GM19035 (cell line): Measurements from ENCODE around the gene TIMM44.
"Not testable (repeated sequence)": the region's sequence is repeated elsewhere in the genome, so short reads cannot be mapped to it uniquely, and the experiment has no call there.

Experiments
- ATAC-seq: cut with Tn5 transposase; IDR thresholded peaks from one replicate; pipeline ENCODE4 v1.9.1; 2021; ENCODE audit not compliant: unreplicated experiment

TIMM44 gene

DNA sequence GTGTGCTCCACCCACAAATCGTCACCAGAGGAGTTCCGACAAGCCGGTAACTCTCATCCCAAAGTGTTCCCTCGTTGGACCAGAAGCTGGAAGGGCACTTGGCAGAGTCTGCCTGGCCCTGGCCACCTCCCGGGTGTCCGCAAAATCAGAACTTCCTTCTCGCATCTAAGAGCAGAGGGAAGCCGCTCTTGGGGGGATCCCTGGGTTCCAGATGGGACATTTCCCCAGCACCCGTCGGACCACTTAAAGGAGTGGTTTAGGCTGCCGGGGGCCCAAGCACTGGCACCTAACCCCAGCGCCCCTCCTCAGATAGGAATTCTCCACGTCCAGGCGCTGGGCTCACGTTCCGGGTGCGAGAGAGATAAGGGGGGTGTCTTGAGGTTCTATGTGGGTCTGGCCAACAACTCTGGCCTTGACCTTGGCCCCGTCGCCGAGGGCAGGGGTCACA lies 40.6 kb downstream of the TIMM44 start:
- ATAC-seq = no peak

DNA sequence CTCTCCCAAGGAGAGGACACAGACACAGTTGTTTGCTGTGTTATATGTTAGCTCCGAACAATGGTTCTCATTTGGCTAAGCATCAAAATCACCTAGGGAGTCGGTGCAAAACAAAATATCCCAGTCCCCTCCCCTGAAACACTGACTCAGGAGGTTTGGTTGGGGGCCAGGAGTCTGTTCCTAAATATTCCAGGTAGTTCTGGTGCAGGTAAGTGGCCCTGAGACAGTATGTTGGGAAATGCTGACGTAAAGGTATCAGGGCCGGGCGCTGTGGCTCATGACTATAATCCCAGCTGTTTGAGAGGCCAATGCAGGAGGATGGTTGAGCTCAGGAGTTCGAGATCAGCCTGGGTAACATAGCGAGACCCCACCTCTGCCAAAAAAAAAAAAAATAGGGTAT lies 42.1 kb downstream of the TIMM44 start:
- ATAC-seq = no peak

DNA sequence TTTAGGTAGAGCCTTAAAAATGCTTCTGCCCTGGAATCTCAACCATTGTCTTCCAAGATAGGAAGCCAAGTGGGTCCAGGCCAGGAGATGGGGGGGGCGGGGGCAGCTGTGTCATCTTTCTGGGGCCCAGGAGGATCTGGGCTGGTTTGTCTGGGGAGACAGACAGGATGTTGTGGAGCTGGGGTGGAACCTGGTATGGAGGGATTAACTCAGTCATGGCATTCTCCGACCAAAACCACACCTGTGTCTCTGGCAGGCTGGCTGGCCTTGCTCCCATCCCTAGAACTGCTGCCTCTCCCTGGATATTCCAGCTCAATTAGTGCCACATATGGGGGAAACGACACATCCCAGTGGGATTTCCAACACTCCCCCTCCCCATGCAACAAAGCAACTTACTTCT lies 42.5 kb downstream of the TIMM44 start:
- ATAC-seq = no peak

DNA sequence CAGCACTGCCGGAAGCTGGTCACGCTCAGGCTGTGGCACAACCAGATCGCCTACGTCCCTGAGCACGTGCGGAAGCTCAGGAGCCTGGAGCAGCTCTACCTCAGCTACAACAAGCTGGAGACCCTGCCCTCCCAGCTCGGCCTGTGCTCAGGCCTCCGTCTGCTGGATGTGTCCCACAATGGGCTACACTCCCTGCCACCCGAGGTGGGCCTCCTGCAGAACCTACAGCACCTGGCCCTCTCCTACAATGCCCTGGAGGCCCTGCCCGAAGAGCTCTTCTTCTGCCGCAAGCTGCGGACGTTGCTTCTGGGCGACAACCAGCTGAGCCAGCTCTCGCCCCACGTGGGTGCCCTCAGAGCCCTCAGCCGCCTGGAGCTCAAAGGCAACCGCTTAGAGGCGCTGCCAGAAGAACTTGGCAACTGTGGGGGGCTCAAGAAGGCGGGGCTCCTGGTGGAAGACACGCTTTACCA lies 43.0 kb downstream of the TIMM44 start:
- no peak for ATAC-seq

DNA sequence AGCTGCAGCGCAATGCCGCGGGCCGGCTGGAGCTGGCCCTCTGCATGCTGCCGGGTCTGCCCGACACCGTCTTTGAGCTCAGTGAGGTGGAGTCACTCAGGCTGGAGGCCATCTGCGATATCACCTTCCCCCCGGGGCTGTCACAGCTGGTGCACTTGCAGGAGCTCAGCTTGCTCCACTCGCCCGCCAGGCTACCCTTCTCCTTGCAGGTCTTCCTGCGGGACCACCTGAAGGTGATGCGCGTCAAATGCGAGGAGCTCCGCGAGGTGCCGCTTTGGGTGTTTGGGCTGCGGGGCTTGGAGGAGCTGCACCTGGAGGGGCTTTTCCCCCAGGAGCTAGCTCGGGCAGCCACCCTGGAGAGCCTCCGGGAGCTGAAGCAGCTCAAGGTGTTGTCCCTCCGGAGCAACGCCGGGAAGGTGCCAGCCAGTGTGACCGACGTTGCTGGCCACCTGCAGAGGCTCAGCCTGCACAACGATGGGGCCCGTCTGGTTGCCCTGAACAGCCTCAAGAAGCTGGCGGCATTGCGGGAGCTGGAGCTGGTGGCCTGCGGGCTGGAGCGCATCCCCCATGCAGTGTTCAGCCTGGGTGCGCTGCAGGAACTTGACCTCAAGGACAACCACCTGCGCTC lies 43.6 kb downstream of the TIMM44 start:
- no peak for ATAC-seq

DNA sequence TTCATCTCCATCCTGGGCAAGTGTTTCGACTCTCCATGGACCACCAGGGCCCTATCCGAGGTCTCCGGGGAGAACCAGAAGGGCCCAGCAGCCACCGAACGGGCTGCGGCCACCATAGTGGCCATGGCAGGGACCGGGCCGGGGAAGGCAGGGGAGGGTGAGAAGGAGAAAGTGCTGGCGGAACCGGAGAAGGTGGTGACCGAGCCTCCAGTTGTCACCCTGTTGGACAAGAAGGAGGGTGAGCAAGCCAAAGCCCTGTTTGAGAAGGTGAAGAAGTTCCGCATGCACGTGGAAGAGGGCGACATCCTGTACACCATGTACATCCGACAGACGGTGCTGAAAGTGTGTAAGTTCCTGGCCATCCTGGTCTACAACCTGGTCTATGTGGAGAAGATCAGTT lies 44.5 kb downstream of the TIMM44 start:
- ATAC-seq = no peak

DNA sequence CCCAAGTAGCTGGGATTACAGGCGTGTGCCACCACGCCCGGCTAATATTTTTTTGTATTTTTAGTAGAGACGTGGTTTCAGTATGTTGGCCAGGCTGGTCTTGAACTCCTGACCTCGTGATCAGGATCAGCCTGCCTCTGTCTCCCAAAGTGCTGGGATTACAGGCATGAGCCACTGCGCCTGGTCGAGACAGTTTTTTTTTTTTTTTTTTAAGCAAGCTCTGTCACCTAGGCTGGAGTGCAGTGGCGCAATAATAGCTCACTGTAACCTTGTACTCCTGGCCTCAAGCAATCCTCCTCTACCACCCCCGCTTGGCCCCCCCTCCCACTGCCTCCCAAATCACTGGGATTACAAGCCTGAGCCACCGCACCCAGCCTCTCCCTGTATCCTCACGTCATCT lies 46.2 kb downstream of the TIMM44 start:
- ATAC-seq = no peak

DNA sequence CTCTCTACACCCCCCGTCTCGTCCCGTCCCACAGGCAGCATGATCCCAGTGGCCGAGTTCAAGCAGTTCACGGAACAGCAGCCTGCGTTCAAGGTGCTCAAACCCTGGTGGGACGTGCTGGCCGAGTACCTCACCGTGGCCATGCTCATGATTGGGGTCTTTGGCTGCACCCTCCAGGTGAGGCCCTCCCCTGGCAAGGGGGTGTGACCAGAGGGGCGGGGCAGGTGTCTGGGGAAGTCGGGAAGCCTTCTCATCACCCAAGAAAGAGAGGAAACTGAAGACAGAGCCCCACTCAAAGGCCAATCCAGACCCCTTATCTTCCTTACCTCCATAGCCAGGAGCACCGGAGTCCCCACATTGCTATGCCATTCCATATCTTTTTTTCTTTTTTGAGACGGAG lies 47.9 kb downstream of the TIMM44 start:
- ATAC-seq = no peak

DNA sequence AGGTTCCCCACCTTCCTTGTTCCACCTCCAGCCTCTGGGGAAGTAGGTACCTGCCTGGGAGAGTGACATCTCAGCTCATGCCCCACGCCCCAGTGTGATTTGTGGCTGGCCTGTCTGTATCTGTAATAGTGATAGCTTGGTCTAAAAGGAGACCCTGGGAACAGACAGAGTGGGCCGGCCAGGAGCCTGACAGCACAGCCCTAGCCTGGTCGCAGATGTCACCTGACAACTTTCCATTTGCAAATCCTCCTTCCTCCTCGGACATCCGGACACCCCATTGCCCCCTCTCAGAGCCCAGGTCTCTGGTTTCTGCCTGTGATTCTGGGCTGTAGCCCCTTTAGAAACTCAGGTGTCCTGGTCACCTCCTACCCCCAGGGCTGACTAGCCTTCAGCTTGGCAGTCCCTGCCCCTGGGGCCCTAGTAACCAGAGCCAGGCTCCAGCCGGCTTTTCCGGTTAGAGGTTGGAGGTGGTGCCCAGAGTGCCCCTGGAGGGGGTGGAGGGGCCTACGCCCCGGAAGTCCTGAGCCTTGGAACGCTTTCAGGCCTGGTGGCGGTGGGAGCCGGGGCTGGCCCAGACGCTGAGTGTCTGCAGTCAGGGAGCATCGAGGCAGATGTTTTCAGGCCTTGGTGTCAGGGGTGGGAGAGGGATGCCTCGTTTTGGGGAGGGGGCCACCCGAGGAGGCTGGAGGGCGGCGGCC lies 48.7 kb downstream of the TIMM44 start:
- no peak for ATAC-seq

DNA sequence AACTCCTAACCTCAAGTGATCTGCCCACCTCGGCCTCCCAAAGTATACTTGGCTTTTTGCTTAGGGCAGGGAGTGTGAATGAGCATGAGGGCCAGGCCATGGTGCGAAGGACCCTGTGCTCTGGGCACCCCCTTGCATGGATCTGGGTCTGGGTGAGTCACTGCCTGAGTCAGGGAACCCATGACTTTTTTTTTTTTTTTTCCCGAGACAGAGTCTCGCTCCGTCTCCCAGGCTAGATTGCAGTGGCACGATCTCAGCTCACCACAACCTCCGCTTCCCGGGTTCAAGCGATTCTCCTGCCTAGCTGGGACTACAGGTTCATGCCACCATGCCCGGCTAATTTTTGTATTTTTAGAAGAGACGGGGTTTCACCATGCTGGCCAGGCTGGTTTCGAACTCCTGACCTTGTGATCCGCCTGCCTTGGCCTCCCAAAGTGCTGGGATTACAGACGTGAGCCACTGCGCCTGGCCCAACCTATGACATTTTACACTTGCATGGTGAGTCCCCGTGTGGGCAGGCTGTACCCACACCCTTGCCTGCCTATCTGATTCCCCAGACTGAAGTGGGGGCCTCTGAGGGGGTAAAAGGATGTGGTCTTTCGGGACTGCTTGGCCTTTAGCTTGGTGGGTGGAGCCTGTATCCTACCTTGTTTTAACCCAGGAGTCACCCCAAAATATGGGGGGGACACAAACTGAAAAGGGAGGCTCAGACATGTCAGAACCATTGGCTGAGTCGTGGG lies 49.9 kb downstream of the TIMM44 start:
- not testable (repeated sequence) for ATAC-seq

DNA sequence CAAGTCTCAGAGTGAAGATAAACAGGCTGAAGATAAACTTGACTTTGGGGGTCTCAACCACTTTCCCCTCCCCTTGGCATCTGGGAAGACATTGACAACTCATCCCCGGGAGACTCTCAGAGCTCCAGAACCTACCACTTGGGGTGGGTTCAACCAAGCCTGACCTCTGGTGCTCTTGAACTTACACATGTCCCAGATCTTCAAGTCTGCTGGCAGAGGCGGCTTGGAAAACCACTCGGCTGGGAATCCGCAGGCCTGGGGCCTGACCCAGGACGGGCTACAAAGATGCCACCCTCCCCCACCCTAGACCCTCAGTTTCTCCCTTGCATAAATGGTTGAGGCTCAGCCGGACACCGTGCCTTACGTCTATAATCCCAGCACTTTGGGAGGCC lies 54.6 kb downstream of the TIMM44 start:
- ATAC-seq = no peak

DNA sequence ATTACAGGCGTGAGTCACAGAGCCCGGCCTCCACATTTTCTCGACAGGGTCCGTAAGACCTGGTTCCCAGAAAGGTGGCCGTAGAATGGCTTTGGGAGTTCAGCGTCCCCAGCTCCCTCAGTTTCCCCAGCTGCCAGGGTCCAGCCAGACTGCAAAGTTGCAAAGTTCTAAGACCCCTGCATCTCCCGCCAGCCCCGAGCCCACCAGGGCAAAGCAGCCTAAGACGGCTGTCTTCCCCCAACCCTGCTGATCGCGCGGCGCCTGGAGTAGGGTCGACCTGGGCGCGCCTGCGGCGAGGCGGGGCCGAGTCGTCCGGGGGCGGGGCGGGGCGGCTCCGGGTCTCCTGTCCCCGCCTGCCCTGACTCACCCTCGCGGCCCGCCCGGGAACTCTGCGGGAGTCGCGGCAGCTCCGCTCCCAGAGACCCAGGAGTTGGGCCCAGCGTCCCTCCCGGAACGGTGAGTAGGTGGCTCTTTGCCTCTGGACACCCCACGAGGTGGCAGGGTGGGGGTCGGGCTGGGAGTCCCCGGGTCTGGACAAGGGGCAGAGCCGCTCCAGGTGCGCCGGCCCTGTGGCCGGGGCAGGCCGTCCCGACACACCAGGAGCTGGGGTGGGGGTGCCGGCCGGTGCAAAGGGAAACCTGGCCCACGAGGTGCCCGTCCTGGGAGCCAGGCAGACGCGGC lies 55.2 kb downstream of the TIMM44 start, which contains the start of gene LRRC8E:
LRRC8E (plus strand) TSS at position 366 of the 681 bp plus-strand sequence. CDS start 7,094 bp downstream, outside the sequence.
- ATAC-seq = no peak

DNA sequence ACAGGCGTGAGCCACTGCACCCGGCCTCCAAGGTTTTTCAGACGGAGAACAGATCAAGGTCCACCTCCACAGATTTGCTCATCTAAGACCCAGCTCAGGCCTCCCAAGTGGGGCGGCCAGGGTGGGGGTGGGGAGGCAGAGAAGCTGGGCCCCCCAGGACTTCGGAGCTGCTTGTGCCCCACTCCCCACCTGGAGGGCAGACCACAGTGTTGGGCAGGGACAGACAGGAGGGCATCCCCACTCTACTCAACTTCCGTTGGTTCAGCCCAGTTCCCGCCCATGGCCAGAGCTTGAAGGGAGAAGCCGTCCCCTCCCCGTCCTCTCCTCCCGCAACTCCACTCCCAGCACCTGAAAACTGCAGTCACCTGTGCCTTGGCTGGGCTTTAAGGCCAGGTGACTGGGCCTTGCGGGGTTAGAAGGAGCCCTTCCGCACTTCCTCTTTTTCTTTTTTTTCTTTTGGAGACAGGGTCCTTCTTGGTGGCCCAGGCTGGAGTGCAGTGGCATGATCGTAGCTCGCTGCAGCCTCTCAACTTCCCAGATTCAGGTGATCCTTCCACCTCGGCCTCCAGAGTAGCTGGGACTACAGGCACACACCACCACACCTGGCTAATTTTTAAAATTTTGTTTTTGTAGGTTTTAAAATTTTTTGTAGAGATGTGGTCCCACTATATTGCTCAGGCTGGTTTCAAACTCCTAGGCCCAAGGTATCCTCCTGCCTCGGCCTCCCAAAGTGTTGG lies 55.9 kb downstream of the TIMM44 start:
- no peak for ATAC-seq

DNA sequence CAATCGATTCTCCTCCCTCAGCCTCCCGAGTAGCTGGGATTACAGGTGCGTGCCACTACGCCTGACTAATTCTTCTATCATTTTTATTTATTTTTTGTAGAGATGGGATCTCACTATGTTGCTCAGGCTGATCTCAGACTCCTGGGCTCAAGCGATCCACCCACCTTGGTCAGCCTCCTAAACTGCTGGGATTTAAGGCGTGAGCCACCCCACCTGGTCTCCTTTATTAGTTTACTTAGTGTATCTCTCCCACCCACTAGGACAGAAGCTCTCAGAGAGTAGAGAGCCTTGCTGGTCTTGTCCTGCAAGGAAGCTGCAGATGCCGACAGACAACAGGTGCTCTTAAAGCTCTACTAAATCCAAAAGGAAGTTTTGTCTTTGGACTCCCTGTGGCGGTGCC lies 57.6 kb downstream of the TIMM44 start:
- no peak for ATAC-seq

DNA sequence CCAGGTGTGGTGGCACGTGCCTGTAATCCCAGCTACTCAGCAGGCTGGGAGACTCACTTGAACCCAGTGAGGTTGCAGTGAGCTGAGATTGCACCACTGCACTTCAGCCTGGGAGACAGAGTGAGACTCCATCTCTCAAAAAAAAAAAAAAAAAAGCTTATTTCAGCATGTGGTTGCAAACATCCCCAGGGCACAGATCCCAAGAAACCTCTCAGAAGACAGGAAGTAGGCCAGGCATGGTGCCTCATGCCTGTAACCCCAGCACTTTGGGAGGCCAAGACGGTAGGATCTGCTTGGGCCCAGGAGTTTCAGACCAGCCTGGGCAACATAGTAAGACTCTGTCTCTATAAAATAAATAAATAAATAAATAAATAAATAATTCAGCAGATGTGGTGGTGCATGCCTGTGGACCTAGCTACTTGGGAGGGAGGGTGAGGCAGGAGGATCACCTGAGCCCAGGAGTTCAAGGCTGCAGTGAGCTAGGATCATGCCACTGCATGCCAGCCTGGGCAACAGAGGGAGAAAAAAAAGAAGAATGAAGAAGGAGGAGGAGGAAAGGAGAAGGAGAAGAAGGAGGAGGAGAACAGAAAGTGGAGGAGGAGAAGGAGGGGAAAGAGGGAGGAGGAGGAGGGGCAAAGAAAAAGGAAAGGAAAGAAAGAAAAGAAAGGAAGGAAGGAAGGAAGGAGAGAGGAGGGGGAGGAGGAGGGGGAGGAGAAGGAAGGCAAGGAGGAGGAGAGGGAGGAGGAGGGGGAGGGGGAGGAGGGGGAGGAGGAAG lies 59.5 kb downstream of the TIMM44 start:
- no peak for ATAC-seq

DNA sequence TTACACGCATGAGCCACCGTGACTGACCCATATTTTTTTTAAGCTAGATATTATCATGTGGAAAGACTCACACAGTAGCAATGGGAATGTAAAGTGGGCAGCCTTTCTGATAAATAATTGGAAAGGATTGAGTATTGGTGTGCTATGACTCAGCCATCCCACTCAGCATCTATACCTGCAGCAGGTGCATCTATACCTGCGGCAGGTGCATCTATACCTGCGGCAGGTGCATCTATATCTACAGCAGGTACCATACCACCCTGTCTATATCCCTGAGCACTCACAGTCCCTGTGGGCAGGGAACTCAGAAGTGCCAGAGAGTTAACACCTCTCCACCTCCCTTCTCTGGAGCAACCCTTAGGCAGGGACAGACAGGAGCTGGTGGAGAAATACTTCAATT lies 60.4 kb downstream of the TIMM44 start:
- ATAC-seq = no peak

DNA sequence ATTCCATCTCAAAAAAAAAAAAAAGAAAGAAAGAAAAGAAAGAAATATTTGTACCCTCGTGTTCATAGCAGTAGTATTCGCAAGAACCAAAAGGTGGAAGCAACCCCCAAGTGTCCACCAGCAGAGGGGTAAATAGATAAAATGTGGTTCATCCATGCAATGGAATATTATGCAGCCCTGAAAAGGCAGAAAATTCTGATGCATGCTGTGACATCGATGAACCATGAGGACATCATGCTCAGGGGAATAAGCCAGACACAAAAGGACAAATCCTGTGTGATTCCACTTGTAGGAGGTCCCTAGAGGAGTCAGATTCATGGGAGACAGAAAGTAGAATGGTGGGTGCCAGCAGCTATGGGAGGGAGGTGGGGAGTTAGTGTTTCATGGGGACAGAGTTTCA lies 61.6 kb downstream of the TIMM44 start:
- no peak for ATAC-seq

DNA sequence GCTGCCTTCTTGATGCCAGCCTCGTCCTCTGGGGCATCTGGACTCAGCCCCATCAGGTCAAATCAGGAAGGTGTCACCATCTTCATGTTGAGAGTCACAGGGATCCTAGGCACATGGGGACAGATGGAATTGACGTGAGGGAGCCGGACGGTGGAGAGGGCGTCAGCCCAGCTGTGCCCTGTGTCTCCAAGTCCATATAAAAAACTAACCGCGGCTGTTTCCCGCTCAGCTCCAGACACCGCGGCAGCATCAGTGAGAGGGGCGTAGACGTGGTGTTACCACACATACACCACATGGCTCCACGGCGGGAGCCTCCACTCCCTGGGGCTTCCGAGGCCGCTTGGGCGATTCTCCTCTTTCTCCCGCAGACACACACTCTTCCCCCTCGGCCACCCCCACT lies 63.6 kb downstream of the TIMM44 start:
- ATAC-seq = no peak

DNA sequence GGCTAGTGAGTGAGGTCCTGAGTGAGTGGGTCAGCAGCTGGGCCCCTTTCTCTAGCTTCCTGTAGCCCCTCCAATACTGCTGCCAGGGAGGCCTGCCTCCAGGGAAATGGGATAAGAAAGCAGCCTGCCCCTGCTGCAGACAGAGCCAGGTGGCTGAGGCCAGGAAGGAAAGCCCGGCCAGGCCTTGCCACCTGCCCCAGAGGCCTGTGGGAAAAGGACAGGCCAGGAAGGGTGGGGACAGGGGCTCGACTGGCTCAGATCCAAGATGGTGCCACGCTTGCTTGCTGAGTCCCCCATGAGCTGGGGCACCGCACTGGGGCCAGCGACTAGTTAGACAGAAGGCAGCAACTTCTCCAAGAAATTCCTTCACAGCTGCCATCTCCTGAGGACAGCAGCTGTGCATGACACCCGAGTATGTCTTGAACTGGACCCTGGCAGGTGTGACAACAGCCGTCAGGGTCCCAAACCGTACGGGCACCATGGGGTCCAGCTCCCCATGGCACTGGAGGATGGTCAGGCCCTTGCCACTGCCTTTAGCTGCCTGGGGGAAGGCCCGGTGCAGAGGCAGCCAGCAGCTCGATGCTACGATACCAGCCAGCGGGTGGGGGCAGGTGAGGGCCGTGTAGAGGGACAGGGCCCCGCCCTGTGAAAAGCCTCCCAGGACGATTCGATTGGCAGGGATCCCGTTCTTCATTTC lies 64.2 kb downstream of the TIMM44 start:
- ATAC-seq = no peak
